ENCODE results near the gene TGFBR2.

Gene TGFBR2

DNA sequence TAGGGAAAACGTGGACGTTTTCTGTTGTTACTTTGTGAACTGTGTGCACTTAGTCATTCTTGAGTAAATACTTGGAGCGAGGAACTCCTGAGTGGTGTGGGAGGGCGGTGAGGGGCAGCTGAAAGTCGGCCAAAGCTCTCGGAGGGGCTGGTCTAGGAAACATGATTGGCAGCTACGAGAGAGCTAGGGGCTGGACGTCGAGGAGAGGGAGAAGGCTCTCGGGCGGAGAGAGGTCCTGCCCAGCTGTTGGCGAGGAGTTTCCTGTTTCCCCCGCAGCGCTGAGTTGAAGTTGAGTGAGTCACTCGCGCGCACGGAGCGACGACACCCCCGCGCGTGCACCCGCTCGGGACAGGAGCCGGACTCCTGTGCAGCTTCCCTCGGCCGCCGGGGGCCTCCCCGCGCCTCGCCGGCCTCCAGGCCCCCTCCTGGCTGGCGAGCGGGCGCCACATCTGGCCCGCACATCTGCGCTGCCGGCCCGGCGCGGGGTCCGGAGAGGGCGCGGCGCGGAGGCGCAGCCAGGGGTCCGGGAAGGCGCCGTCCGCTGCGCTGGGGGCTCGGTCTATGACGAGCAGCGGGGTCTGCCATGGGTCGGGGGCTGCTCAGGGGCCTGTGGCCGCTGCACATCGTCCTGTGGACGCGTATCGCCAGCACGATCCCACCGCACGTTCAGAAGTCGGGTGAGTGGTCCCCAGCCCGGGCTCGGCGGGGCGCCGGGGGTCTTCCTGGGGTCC is at the start of gene TGFBR2:
TGFBR2 (plus strand) TSS at position 301 of the 731 bp plus-strand sequence; CDS start at position 584, 283 bp downstream.
- peak; percentile 88 to 90 for DNase-seq (ENCODE audit: low read depth in 2 of 2)

DNA sequence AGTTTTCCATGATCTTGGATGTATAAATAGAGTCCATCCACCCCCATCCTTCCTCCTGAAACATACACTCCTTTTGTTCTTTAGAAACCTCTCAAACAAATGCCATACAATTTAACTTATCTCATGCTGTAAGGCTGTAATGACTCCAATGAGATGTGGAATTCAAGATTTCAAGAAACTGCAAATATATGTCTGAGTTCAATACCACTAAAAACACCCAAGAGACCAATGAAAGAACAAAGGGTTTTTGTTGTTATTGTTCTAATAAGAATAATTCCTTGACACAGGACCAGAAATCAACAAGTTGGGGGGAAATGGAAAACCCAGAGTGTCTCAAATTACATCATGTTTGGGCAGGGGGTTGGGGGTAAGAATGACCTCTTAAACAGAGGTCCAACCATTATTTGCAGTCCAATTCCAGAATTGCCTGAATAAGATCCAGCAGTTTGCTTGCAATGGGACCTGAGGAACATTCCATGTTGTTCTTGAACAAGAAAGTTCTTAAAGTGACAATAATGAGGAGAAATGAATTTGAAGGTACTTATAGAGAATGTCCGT is 48.6 kb upstream of the TGFBR2 start:
- DNase-seq (ENCODE audit: low read depth in 2 of 2) = no peak

DNA sequence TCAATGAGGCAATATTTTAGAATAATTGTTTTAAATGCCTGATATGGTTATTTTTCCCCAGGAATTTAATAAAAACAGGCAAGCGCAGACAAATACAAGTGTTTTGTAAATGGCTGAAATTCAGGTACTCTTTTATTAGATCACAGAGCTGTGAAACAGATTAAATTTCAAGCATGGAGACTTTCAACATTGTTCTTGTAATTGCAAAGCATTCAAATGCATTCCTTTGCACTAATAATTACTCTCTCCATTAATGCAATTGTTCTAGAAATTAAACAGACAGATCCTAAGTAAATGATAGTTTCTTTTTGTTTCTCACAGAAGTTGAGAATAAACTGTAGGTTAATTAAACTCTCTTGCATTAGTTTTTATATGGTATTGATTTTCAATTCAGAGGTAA is 42.4 kb upstream of the TGFBR2 start:
- no peak for DNase-seq (ENCODE audit: low read depth in 2 of 2)

DNA sequence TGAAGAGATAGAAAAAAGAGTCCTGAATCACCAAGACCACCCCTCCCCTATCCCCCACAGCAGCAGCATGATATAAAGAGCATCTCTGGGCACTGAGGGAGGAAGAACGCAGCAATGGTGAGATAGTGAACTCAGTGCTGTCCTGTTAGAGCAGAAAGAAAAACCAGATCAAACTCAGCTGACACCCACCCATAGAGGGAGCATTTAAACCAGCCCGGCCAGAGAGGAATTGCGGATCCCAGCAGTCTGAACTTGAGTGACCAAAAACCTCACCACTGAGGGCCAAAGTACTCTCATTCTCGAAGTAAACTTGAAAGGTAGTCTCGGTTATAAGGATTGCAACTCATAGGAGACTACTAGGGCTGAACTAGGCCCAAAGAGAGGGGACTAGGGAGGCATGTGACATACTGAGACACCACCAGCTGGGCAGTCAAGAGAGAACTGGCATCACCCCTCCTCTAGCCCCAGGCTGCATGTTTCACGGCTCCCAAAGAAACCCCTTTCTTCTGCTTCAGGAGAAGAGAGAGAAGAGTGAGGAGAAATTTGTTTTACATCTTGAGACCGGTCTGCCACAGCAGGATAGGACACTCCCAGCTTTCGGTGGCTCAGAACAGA is 39.2 kb upstream of the TGFBR2 start:
- DNase-seq (ENCODE audit: low read depth in 2 of 2) = no peak

DNA sequence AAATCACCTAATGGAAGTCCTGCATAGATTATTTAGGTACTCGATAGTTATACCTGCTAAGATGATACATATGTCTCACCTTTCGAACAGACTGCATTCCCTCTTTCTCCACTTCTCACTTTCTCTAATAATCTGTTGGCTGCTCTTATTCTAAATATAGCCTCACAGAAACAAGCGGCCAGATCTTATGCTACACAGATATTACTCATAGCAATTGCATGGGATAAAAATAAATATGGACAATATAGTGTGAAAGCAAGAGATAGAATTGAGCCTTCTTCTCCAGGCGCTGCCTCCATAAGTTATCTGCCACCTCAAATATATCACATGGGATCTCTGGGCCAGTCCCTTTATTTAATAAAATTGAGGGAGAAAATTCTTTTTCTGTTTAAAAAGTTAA is 29.5 kb upstream of the TGFBR2 start:
- DNase-seq (ENCODE audit: low read depth in 2 of 2) = no peak

DNA sequence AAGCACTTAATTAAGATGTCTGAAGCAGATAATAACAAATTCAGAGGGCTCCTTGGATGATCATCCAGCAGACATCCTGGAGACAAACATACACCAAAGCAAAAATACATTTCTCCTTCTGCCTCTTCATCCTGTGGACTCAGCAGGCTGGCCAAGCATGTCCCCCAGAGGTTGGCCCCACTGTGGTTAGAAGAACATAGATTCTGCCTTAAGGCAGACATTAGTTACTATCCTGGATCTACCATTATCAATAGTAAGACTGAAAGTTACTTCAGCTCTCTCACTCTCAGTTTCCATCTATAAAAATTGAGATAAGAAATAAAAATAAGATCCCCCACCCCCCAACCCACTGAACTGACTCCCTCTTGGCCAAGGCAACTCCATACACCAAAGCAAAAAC is 28.6 kb upstream of the TGFBR2 start:
- DNase-seq (ENCODE audit: low read depth in 2 of 2) = no peak

DNA sequence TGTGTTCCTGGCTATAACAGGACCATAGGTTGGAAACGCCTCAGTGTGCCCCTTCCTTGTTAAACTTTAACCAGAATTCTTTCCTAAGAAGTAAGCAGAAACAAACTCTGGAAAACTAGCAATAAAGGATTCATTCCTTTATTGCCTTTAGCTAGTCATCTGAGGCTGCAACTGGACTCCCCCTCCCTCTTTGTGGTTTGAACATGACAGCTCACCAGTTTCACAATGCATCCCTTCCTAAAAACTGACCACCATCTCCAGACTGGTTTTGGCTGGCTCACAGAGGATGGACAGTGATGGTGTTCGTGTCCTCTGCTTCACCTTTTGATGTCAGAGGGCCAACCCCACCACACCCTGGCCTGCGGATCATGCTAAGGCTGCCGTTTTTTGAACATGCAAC is 27.9 kb upstream of the TGFBR2 start:
- no peak for DNase-seq (ENCODE audit: low read depth in 2 of 2)

DNA sequence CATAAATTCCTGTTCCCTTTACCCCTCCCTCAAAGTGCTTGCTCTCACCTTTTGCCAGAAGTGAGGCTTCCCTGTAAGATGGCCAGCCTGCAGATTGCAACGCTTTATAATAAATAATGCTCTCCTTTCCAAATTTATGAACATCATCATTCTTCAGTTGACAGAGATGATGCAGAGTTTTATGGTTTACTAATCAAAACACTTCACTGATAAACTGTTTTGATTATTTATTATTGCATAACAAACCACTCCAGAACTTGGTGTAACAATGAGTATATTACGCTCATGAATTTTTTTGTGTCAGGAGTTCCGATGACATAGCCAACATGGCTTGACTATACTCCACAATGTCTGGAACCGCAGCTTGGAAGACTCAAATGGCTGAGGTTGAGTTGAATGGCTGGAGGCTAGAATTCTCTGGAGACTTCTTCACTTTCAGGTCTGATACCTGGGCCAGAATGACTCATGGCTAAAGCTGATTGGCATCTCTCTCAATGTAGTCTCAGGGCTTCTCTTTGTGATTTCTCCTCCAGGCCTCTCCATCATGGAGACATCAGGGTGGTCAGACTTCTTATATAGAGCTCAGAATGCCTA is 27.3 kb upstream of the TGFBR2 start:
- DNase-seq (ENCODE audit: low read depth in 2 of 2) = no peak

DNA sequence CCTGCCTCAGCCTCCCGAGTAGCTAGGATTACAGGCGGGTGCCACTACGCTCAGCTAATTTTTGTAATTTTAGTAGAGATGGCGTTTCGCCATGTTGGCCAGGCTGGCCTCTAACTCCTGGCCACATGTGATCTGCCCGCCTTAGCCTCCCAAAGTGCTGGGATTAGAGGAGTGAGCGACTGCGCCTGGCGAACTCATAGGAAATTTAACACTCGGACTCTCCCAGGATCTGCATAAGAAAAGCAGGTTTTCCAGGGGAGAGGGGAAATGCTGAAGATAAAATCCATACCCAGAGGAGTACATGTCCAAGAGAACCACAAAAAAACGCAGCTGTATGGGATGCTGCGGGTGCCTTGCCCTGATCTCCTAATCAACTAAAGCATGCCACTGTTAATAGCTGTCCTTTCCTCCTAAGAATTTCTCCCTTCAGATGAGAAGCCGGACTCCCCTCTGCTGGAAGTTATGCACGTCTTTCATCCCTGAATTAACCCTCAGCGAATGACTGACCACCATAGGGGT is 25.3 kb upstream of the TGFBR2 start:
- DNase-seq (ENCODE audit: low read depth in 2 of 2) = no peak

DNA sequence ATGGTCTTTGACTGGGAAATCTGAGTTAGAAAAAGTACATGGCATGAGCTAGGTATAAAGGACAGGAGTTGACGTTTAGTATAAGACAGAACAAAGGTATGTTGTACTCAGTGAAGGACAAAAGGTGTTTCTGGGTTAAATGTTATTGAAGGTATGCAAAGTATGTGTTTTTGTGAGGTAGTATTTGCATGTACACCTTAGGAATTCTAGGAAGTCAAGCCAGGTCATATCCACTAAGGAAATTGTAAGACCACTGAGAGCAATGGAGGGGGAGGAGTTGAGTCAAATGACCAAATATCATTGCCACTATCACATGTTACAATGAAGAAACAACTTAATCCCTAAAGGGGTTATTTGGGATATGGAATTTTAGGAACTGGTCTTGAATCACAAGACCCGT is 24.4 kb upstream of the TGFBR2 start:
- no peak for DNase-seq (ENCODE audit: low read depth in 2 of 2)

DNA sequence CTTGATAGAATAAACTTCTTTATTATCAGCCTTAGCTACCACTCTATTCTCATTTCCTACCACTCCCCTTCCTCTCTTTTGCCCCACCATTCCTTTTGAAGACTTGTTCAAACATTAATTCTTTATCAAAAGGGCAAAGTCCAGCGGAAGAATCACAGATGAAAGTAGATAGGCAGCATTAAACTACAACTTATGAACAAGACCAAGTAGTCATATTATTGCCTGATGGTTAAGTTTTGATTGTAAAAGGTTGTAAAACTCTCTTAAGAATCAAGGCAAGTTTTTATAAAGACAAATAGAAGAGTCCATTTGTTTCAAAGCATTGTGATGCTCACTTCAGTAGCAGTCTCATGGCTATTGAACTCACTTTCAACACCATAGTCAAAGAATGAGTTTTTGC is 22.4 kb upstream of the TGFBR2 start:
- DNase-seq (ENCODE audit: low read depth in 2 of 2) = no peak

DNA sequence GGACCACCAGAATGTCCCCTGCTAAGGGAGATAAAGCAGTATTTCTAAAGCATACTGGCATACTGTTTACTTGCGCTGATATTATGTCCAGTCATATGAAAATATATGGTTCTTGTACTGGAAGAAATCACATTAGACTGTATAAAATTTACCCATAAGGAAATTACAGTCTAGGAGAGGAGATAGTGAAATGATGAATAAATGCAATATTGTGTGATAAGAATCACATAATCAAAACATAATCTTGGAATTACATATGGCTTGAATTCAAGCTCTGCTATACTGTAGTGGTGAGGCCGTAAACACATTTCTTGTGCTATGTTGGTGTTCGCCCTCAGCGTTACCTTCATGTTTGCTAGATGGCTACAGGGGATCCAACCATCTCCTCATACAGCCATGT is 20.7 kb upstream of the TGFBR2 start:
- DNase-seq (ENCODE audit: low read depth in 2 of 2) = no peak

DNA sequence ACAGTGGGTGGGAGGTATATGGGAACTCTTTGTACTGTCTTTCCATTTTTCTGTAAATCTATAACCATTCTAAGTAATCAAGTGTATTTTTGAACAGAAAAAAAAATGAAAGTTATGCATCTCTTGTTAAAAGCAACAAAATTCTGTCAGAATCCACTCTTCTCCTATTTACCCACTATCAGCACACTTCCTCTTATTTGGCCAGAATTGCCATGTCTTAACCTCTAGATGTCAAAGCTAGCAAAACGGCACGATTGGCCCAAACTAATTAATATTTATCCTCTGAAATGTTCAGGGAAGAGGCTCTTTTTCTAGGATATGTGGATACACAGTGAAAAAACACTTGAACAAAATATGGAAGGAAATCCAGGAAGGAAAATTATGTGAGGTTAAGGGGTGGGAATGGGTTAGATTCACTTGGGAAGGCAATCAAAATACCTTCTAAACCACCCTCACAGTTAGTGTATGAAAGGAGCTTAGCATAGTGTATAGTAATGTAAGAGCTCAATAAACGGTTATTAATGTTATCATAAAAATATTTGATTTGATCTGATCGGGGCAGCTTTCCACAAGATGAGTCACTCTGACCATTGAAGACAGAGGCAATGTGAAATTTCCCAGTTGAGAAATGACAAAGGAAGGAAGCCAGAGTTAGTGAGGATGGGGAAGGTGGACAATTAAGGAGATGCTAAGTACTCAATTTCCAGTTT is 20.1 kb upstream of the TGFBR2 start:
- DNase-seq (ENCODE audit: low read depth in 2 of 2) = no peak

DNA sequence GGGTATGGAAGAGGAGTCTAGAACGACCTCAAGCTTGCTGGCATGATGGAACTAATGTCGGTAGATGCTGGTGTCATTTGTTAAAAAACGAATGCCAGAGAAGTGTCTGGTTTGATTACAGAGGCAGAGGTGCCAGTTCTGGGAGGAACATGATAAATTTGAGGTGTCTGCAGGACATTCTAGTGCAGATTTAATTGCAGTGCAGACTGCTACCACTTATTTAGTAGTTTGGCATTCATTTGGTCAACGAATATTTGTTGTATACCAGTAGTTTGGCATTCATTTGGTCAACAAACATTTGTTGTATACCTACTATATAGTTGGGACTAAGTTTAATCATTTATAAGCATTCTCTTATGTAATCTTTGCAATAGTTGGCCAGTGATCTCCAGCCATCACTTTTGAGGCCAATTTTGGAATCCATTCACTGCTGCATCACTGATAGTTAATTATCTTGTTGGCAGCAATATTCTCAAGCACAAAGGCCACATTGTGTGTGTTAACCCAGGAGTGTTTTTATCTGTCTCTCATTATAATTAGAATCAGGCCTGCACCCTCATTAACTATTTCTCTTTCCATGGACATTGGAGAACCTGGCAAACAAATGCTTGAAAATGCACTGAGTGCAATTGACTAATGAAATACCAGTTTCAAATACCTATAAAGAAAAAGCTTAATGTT is 19.5 kb upstream of the TGFBR2 start:
- no peak for DNase-seq (ENCODE audit: low read depth in 2 of 2)

DNA sequence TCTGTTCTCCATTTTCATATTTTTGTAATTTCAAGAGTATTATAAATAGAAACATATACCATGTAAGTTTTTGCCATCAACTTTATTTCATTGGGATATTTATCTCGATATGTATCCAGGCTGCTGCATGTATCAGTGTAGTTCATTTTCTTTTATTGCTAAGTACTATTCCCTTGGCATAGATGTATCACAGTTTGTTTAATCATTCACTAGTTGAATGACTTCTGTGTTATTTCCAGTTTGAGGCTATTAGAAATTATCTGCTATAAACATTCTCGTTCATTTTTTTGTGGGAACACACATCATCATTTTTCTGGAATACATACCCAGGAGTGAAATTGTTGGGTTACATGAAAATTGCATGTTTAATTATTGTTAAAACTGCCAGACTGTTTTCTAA is 18.5 kb upstream of the TGFBR2 start:
- DNase-seq (ENCODE audit: low read depth in 2 of 2) = no peak

DNA sequence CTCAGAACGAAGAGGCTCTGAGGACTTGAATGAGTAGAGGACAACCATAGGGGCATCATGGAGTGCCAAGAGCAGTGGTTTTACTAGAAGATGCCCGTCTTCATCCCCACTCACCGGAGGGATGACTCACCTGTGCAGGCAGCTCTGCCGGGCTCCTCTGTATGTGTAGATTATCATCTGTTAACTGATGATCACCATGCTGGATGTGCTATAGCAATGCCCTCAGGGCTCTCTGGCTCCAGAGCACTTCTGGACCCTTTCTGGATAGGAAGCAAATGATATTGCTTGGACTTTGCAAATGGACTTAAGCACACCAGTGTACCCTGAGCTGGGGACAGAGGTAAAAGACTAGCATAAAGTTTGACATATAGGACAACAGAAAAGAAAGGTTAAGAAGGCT is 10.2 kb upstream of the TGFBR2 start:
- no peak for DNase-seq (ENCODE audit: low read depth in 2 of 2)

DNA sequence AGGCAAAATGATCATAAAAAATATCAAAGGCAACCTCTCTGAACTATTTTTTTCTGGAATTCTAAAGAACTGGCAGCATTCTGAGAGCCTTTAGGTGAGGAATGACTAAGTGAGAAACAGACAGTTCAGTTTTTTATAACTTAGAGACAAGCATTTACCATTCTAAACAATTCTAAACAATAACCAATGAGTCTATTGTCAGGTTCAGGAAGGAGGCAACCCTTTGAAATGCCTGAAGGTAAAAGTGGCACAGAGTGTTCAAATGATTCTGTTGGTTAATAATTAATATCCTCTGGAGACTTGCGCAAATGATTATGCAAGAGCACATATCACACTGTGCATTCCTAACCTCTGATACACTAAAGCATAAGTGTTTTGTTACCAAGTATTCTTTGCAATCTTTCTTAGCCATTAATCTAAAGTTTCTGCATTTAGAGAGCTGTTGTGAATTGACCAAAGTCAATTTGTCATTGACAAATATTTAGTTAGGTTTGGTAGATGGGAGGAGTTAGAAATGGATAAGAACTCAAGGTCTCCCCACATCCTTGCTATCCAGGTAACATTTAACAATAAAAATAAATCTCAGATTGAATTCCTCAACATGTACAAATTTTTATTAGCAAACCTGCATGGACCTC is 9.2 kb upstream of the TGFBR2 start:
- DNase-seq (ENCODE audit: low read depth in 2 of 2) = no peak

DNA sequence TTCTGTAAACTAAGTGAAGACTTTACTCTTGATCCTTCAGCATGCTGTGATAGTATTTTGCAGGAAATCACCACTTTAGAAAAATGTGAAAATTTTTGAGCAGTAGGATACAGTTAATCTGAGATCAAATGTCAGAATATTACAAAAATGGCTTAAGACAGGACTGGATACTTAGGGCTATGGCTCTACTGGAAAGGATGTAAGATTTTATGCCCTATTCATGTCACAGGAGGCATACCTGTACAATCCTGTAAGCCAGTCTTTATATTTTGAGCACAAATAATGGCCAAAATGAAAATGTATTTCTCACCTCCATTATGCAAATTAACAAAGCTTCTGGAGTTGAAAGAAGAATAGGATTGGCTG is 8.6 kb upstream of the TGFBR2 start:
- DNase-seq (ENCODE audit: low read depth in 2 of 2) = no peak

DNA sequence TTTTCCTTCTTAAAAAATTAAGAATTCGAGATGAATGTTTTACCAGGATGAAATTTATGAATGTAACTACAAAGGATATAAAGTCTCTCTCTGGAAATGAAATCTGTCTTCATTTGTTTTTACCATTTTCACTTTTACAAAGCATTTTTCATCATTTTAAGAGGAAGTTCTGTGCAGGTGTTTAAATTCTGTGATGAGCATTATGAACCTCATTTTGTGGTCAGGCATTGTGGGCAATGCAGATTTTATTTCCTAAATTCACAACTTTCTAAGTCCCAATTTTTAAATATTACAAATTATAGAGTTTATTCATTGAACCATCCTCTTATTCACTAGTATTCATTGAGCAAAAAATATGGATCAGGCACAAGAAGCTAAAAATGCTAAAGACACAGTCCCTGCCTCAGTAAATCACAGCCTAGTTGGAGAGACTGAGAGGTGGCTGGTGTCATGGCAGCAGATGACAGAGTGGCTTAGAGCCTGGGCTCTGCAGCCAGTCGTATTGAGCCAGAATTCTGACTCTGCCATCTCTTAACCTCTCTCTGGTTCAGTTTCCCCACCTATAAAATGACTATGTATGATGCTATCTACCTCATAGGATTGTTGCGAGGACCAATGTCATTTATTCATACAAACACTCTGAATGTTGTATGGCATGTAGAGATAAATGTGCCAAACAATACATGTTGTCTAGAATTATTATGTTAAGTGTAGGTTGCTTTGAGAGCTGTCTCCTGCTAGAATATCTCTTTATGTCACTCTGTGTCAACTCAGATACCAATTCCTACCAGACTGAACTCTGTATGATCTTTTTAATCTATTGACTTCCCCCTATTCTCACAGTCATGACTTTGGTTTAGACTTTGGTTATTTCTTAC is 7.5 kb upstream of the TGFBR2 start:
- DNase-seq (ENCODE audit: low read depth in 2 of 2) = no peak

DNA sequence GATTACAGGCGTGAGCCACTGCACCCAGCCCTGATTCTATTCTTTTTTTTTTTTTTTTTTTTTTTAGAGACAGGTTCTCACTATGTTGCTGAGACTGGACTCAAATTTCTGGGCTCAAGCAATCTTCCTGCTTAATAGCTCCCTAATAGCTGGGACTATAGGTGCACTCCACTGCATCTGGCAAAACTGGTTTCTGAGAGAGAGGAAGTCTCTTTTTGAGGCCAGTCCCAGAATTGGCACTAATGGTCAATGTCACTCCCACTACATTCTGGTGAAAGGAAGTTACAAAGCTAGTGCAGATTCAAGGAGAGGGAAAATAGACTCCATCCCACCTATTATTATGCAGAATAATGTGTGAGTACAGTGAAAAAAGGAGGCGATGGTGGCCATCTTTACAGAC is 5.8 kb upstream of the TGFBR2 start:
- DNase-seq (ENCODE audit: low read depth in 2 of 2) = no peak

All from stimulated activated CD8-positive, alpha-beta memory T cell treated with anti-CD3 and anti-CD28 coated beads, Interleukin-15, amount 100 ng/mL, for 48 hours (primary cell).